ENCODE measurements around the gene NPAS2.

- TF ChIP-seq CTCF (IDR thresholded peaks at IDR 0.05; ENCODE audit: low read depth, low read length), result no peak
- TF ChIP-seq EZH2phosphoT487 (IDR thresholded peaks at IDR 0.05; ENCODE audit: low read depth), result no peak
Observed at GRCh38 chr2:100862081-100862480, 42.1 kb downstream of the NPAS2 start.
